ENCODE measurements around the gene MDK. TPM values are rescaled to one million over a fixed set of nuclear protein-coding genes. Genes with fewer than 3 reads are reported as not detected.

The MDK gene
- total RNA-seq, 1 experiment from 2014 or later, result 286 TPM

- ATAC-seq (no peak), DNase-seq (ENCODE audit: low read depth, low spot score) (no peak)
- RAD21 ChIA-PET (ENCODE audit: low non-redundant PET in 1 of 2, low total read pairs in 2 of 2, uncharacterized antibody in 2 of 2, unreplicated experiment in 2 of 2), result no interaction called here
- Histone ChIP-seq H3K36me3 (ENCODE audit: control insufficient read depth in 1 of 2, insufficient read depth in 2 of 2, low read length in 2 of 2) (peaks cover 5 to 10% of the 10 kb centered on the region in 2 experiments; a peak in 2 of 4 replicates), H3K4me1 (ENCODE audit: control insufficient read depth in 1 of 2, insufficient read depth in 2 of 2, low read length in 2 of 2) (no peaks in the 10 kb centered on the region), H3K4me2 (ENCODE audit: low read length) (no peak overlapping the region), H3K9me2 (ENCODE audit: insufficient read depth) (no peaks in the 10 kb centered on the region), H3K79me2 (ENCODE audit: insufficient read depth, low read length) (no peaks in the 10 kb centered on the region), H3K9me3 (ENCODE audit: control insufficient read depth in 1 of 2, insufficient read depth in 1 of 2, low read depth in 1 of 2, low read length in 2 of 2) (no peaks in the 10 kb centered on the region), H3K27ac (ENCODE audit: low read depth, low read length) (no peak overlapping the region), H3K9ac (ENCODE audit: low read length) (no peak overlapping the region), H3K4me3 (replicated peaks in 1 of 2; ENCODE audit: low read depth in 1 of 2, low read length in 2 of 2) (no peak overlapping the region), H3K27me3 (ENCODE audit: insufficient read depth, low read length) (no peaks in the 10 kb centered on the region), H4K20me1 (ENCODE audit: insufficient read depth) (no peaks in the 10 kb centered on the region), H2AFZ (ENCODE audit: low read depth, low read length, poor library complexity, severe bottlenecking) (no peak overlapping the region)
- POLR2A ChIA-PET, result no interaction called here
- BruUV-seq (replicated peaks), result no TSS peak
- no peak for TF ChIP-seq CBX3 (IDR thresholded peaks at IDR 0.05; ENCODE audit: low read depth)
- TF ChIP-seq ZBTB33 (IDR thresholded peaks at IDR 0.05; ENCODE audit: extremely low read depth, insufficient replicate concordance, low read length), result no peak
- TF ChIP-seq SIN3A (IDR thresholded peaks at IDR 0.05; ENCODE audit: low read depth), result no peak
- no peak for TF ChIP-seq EZH2phosphoT487 (IDR thresholded peaks at IDR 0.05; ENCODE audit: borderline replicate concordance)
- no peak for TF ChIP-seq SRF (IDR thresholded peaks at IDR 0.05; ENCODE audit: low read depth)
- TF ChIP-seq ZNF274 (IDR thresholded peaks at IDR 0.05; ENCODE audit: low read depth, low read length), result no peak
- CTCF ChIA-PET, result no interaction called here
- intact Hi-C loops (cut with micrococcal nuclease), result no loop called here
Measured at GRCh38 chr11:46431211-46431610, 49.7 kb downstream of the MDK start.

Small RNA genes within 50 kb of the gene (microRNA-seq; reads per million reads assigned to microRNA genes)
- not detected for gene MIR4688 (ENCODE audit: borderline number of aligned reads)

Other genes starting within 250 kb of the MDK start
- gene CREB3L1, start 104.0 kb upstream of the MDK start, total RNA-seq (2021; ENCODE audit: unreplicated experiment), result 0.37 TPM
- 70.2 TPM for gene DGKZ, start 34.2 kb upstream of the MDK start, total RNA-seq (2021; ENCODE audit: unreplicated experiment)
- 1.1 TPM for gene CHRM4, start 10.1 kb downstream of the MDK start, total RNA-seq (2021; ENCODE audit: unreplicated experiment)
- gene AMBRA1, start 212.4 kb downstream of the MDK start, total RNA-seq (2021; ENCODE audit: unreplicated experiment), result 22.7 TPM
- 1.9 TPM for gene HARBI1, start 235.6 kb downstream of the MDK start, total RNA-seq (2021; ENCODE audit: unreplicated experiment)
- 69.2 TPM for gene ATG13, start 235.9 kb downstream of the MDK start, total RNA-seq (2021; ENCODE audit: unreplicated experiment)